ENCODE results near the gene IMMT. TPM values are rescaled to one million over a fixed set of nuclear protein-coding genes. Genes with fewer than 3 reads are reported as not detected.

Gene IMMT
- total and polyA plus RNA-seq, 2 experiments from 2014 or later, result 107 to 196 TPM

GRCh38 chr2:86234563-86235131 lies 39.4 kb upstream of the IMMT start:
- no peak for DNase-seq (ENCODE audit: low read depth in 1 of 2, low spot score in 1 of 2)
- TF ChIP-seq CTCF (IDR thresholded peaks at IDR 0.05; ENCODE audit: low read depth, low read length), result no peak
- Histone ChIP-seq H3K27me3 (no peaks in the 10 kb centered on the region), H3K27ac (no peak overlapping the region), H3K36me3 (no peaks in the 10 kb centered on the region), H3K9me3 (ENCODE audit: low read depth) (no peaks in the 10 kb centered on the region), H3K4me1 (ENCODE audit: low read depth) (peaks cover 7% of the 10 kb centered on the region), H3K4me3 (no peak overlapping the region)

- H3K27me3 ChIP-seq, result no peaks in the 10 kb centered on the region
- H3K27ac ChIP-seq, result no peak overlapping the region
- peaks cover 7% of the 10 kb centered on the region for H3K4me1 ChIP-seq (ENCODE audit: low read depth)
- no peak overlapping the region for H3K4me3 ChIP-seq
- TF ChIP-seq CTCF (IDR thresholded peaks at IDR 0.05; ENCODE audit: low read depth, low read length), result no peak
- no peak for DNase-seq (ENCODE audit: low read depth in 1 of 2, low spot score in 1 of 2)
- H3K9me3 ChIP-seq (ENCODE audit: low read depth), result no peaks in the 10 kb centered on the region
- H3K36me3 ChIP-seq, result no peaks in the 10 kb centered on the region
These were observed 38.2 kb upstream of the IMMT start for GRCh38 chr2:86233436-86233835.

GRCh38 chr2:86232910-86233309 lies 37.6 kb upstream of the IMMT start:
- Histone ChIP-seq H3K36me3 (no peaks in the 10 kb centered on the region), H3K27me3 (no peaks in the 10 kb centered on the region), H3K9me3 (ENCODE audit: low read depth) (no peaks in the 10 kb centered on the region), H3K4me3 (no peak overlapping the region), H3K4me1 (ENCODE audit: low read depth) (peaks cover 7% of the 10 kb centered on the region), H3K27ac (no peak overlapping the region)
- no peak for TF ChIP-seq CTCF (IDR thresholded peaks at IDR 0.05; ENCODE audit: low read depth, low read length)
- no peak for DNase-seq (ENCODE audit: low read depth in 1 of 2, low spot score in 1 of 2)

GRCh38 chr2:86232373-86232784 lies 37.1 kb upstream of the IMMT start:
- Histone ChIP-seq H3K9me3 (ENCODE audit: low read depth) (no peaks in the 10 kb centered on the region), H3K36me3 (no peaks in the 10 kb centered on the region), H3K4me3 (no peak overlapping the region), H3K4me1 (ENCODE audit: low read depth) (peaks cover 7% of the 10 kb centered on the region), H3K27ac (no peak overlapping the region), H3K27me3 (no peaks in the 10 kb centered on the region)
- DNase-seq (ENCODE audit: low read depth in 1 of 2, low spot score in 1 of 2), result no peak
- no peak for TF ChIP-seq CTCF (IDR thresholded peaks at IDR 0.05; ENCODE audit: low read depth, low read length)

GRCh38 chr2:86231680-86232372 lies 36.6 kb upstream of the IMMT start:
- Histone ChIP-seq H3K4me1 (ENCODE audit: low read depth) (peaks cover 7% of the 10 kb centered on the region), H3K9me3 (ENCODE audit: low read depth) (no peaks in the 10 kb centered on the region), H3K27ac (no peak overlapping the region)

More at GRCh38 chr2:86231680-86232372, 36.6 kb upstream of the IMMT start:
- TF ChIP-seq CTCF (IDR thresholded peaks at IDR 0.05; ENCODE audit: low read depth, low read length), result no peak
- H3K4me3 ChIP-seq, result no peak overlapping the region
- no peak for DNase-seq (ENCODE audit: low read depth in 1 of 2, low spot score in 1 of 2)
- no peaks in the 10 kb centered on the region for H3K36me3 ChIP-seq
- H3K27me3 ChIP-seq, result no peaks in the 10 kb centered on the region

Data from cardiac muscle cell (in vitro differentiated cells and primary cell).